K562 (cell line): ENCODE results near the gene IFT122. TPM values are rescaled to one million over a fixed set of nuclear protein-coding genes. Genes with fewer than 3 reads are reported as not detected.

Source experiments
- CSDE1 ChIP-seq, 2 experiments: fragments of 450-650 bp; IDR thresholded peaks; 2 replicates each; pipeline ENCODE4 v1.6.1; 2016; ENCODE audit warnings: mild to moderate bottlenecking in 1 of 2
- DMBX1 ChIP-seq: fragments of 250-450 bp; sonication (Bioruptor Pico); IDR thresholded peaks from 2 replicates; pipeline ENCODE4 v1.8.0; 2022; ENCODE audit warnings: inconsistent platforms, mild to moderate bottlenecking, moderate library complexity, borderline replicate concordance
- ELF1 ChIP-seq: fragments of 200-800 bp; sonication (Bioruptor generic); IDR thresholded peaks from 2 replicates; pipeline ENCODE4 v1.6.1; 2016; ENCODE audit warnings: missing genetic modification characterization, missing compliant biosample characterization
- ETS2 ChIP-seq: IDR thresholded peaks from 2 replicates; pipeline ENCODE4 v1.6.1; 2016; ENCODE audit warnings: borderline replicate concordance, missing genetic modification characterization, mild to moderate bottlenecking, moderate library complexity, missing compliant biosample characterization; ENCODE audit not compliant: poor library complexity, severe bottlenecking
- FOXJ3 ChIP-seq: sonication (generic); formaldehyde crosslinking; IDR thresholded peaks from 2 replicates; pipeline ENCODE4 v1.4.0; 2020; ENCODE audit warnings: mild to moderate bottlenecking, missing genetic modification reagents
- HEY1 ChIP-seq: fragments of 250-450 bp; sonication (Bioruptor Pico); IDR thresholded peaks from 2 replicates; pipeline ENCODE4 v1.5.0; 2020; ENCODE audit warnings: mild to moderate bottlenecking, moderate library complexity, borderline replicate concordance
- HMG20A ChIP-seq: fragments of 450-650 bp; formaldehyde crosslinking; conservative IDR thresholded peaks from 2 replicates; pipeline ENCODE4 v1.4.0; 2020; ENCODE audit warnings: mild to moderate bottlenecking, mixed read lengths
- PCBP1 ChIP-seq: fragments of 200-400 bp; formaldehyde crosslinking; IDR thresholded peaks from 2 replicates; pipeline ENCODE4 v1.6.1; 2018; ENCODE audit warnings: mild to moderate bottlenecking, low read depth, low read length; ENCODE audit not compliant: poor library complexity, severe bottlenecking
- RBFOX2 ChIP-seq: fragments of 200-400 bp; formaldehyde crosslinking; IDR thresholded peaks from 2 replicates; pipeline ENCODE4 v1.6.1; 2017; ENCODE audit warnings: low read depth, mild to moderate bottlenecking, low read length, moderate library complexity
- SMAD3 ChIP-seq: fragments of 450-650 bp; formaldehyde crosslinking; conservative IDR thresholded peaks from 2 replicates; pipeline ENCODE4 v1.4.0; 2020; ENCODE audit warnings: mild to moderate bottlenecking
- TARDBP ChIP-seq: fragments of 450-650 bp; IDR thresholded peaks from 2 replicates; pipeline ENCODE4 v1.6.1; 2016
- TCF7 ChIP-seq: sonication (generic); IDR thresholded peaks from 2 replicates; pipeline ENCODE4 v1.6.1; 2016; ENCODE audit warnings: antibody characterized with exemption, borderline replicate concordance
- ZNF175 ChIP-seq: fragments of 200-800 bp; sonication (Bioruptor generic); IDR thresholded peaks from 2 replicates; pipeline ENCODE4 v1.6.1; 2016; ENCODE audit warnings: low read depth, mild to moderate bottlenecking, missing genetic modification characterization, missing compliant biosample characterization
- ZNF263 ChIP-seq: sonication (generic); formaldehyde crosslinking; IDR thresholded peaks from 2 replicates; pipeline ENCODE4 v1.8.0; 2022; ENCODE audit warnings: mild to moderate bottlenecking, missing genetic modification reagents, borderline replicate concordance
- ZNF57 ChIP-seq: fragments of 450-650 bp; formaldehyde crosslinking; IDR thresholded peaks from 2 replicates; pipeline ENCODE4 v1.4.0; 2020; ENCODE audit warnings: mild to moderate bottlenecking, moderate library complexity
- ZNF584 ChIP-seq: fragments of 200-800 bp; sonication (Bioruptor generic); IDR thresholded peaks from 2 replicates; pipeline ENCODE4 v1.6.1; 2016; ENCODE audit warnings: low read depth, mild to moderate bottlenecking, missing genetic modification characterization, missing compliant biosample characterization
- ZNF780A ChIP-seq: fragments of 250-450 bp; sonication (Bioruptor Pico); IDR thresholded peaks from 2 replicates; pipeline ENCODE4 v1.5.0; 2021; ENCODE audit warnings: mild to moderate bottlenecking
- polyA plus RNA-seq, 8 experiments: library from polyadenylated mRNA; depleted of rRNA in 4 of 8; stranded (reverse) in 5 of 8; unstranded in 3 of 8; fragments of >200 nt; fragmentation: Nextera tagmentation in 2 of 8; fragmentation: Illumina TruSeq in 1 of 8; extraction: Ambion mirVana in 2 of 8; extraction: Trizol in 1 of 8; gene quantifications; 2 replicates each; pipeline versions ENCODE4 v1.2.1 to v1.2.3, GENCODE V29; 2011 to 2014; ENCODE audit warnings: inconsistent platforms in 1 of 8, missing spikeins in 1 of 8
- total RNA-seq, 7 experiments: library from RNA; depleted of rRNA in 6 of 7; stranded (reverse); fragments of >200 nt in 6 of 7; fragmentation: Illumina TruSeq in 2 of 7; extraction: Trizol in 2 of 7; gene quantifications; 2 replicates each; pipeline versions ENCODE4 v1.2.1 to v1.2.3, GENCODE V29; 2011 to 2021; ENCODE audit warnings: low replicate concordance in 1 of 7
- TF ChIP-seq, protein P1 (sequence below): fragments of 250-450 bp; sonication (Bioruptor Pico); IDR thresholded peaks from 2 replicates; pipeline ENCODE4 v1.8.0; 2022; ENCODE audit warnings: moderate library complexity, mild to moderate bottlenecking, inconsistent platforms
- TF ChIP-seq, protein P2 (sequence below): sonication (generic); IDR thresholded peaks from 2 replicates; pipeline ENCODE4 v1.6.1; 2016
- TF ChIP-seq, protein P3 (sequence below), 2 experiments: fragments of 250-450 bp in 1 of 2; fragments of 450-650 bp in 1 of 2; sonication (Bioruptor Pico) in 1 of 2; IDR thresholded peaks; 2 replicates each; pipeline versions ENCODE4 v1.6.1 to v1.8.0; 2016 to 2021; ENCODE audit warnings: mild to moderate bottlenecking in 2 of 2, moderate library complexity in 2 of 2, missing compliant biosample characterization in 1 of 2, missing genetic modification characterization in 1 of 2
- TF ChIP-seq, protein P4 (sequence below): sonication (generic); formaldehyde crosslinking; IDR thresholded peaks from 2 replicates; pipeline ENCODE4 v1.8.0; 2022; ENCODE audit warnings: mild to moderate bottlenecking, missing genetic modification reagents
- TF ChIP-seq, protein P5 (sequence below): fragments of 450-650 bp; IDR thresholded peaks from 2 replicates; pipeline ENCODE4 v1.6.1; 2016
- TF ChIP-seq, protein P6 (sequence below): fragments of 450-650 bp; IDR thresholded peaks from 2 replicates; pipeline ENCODE4 v1.6.1; 2016; ENCODE audit warnings: missing biosample characterization, missing genetic modification characterization

Gene IFT122
- total and polyA plus RNA-seq, 9 of the 15 experiments (the other 6 are each of a cell fraction or from before 2014, with no cell fraction given): 2.4 to 11.5 (median 7.7) TPM

DNA sequence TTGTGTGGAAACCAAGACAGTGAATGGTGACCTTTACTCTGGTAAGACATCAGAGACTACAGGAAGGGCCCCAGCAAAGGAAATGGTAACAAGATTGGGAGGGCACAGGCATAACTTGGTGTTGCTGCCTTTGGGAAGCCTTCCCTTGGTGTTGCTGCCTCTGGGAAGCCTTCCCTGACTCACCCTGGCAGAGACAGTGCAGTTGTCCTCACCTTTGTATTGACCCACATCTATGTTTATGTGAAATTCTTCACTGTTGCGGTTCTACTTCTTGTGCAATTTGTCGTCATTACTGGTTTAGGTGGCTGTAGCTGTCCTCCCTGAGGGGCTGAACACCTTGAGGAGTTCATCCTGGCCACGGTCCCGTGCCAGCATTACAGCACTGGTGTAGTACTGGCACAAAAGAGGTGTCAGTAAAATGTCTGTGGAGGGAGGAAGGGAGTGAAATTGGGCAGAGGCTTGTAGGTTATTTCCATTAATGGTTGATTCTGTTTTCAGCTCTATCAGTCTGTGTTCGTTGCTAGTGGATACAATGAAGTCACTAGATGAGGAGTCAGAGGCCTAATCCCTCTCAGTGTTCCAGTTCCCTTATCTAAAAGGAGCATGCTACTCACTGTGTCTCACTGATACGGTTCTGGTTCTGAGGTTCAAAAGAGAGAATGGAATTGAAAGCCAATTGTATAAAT lies 21.6 kb downstream of the IFT122 start (continued):
- TF ChIP-seq ETS2 (tag) (no peak), PCBP1 (no peak), ZNF57 (CRISPR knock-in tag) (no peak), SMAD3 (CRISPR knock-in tag) (no peak), ZNF584 (peak; percentile 53; the same call in 1 of the 2 replicates), ZNF780A (CRISPR knock-in tag) (no peak), RBFOX2 (no peak), ZNF263 (CRISPR knock-in tag) (no peak), HMG20A (CRISPR knock-in tag) (no peak), HEY1 (CRISPR knock-in tag) (no peak), DMBX1 (no peak), TARDBP (no peak; the same call in 1 of the 2 replicates), CSDE1 (IDR thresholded peaks at IDR 0.05) (peak in 1 of 2 experiments; percentile 73; a peak in 1 of 4 replicates), ZNF175 (CRISPR knock-in tag) (0 out of 2 replicates have a peak, but pooled peaks have one; percentile 38), FOXJ3 (CRISPR knock-in tag) (no peak), TCF7 (no peak), ELF1 (no peak)
- TF ChIP-seq, protein P1, sequence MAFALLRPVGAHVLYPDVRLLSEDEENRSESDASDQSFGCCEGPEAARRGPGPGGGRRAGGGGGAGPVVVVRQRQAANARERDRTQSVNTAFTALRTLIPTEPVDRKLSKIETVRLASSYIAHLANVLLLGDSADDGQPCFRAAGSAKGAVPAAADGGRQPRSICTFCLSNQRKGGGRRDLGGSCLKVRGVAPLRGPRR: no peak
- TF ChIP-seq, protein P2, sequence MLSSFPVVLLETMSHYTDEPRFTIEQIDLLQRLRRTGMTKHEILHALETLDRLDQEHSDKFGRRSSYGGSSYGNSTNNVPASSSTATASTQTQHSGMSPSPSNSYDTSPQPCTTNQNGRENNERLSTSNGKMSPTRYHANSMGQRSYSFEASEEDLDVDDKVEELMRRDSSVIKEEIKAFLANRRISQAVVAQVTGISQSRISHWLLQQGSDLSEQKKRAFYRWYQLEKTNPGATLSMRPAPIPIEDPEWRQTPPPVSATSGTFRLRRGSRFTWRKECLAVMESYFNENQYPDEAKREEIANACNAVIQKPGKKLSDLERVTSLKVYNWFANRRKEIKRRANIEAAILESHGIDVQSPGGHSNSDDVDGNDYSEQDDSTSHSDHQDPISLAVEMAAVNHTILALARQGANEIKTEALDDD: peak; percentile 34; the same call in 1 of the 2 replicates
- TF ChIP-seq, protein P3, sequence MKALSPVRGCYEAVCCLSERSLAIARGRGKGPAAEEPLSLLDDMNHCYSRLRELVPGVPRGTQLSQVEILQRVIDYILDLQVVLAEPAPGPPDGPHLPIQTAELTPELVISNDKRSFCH (CRISPR knock-in tag; IDR thresholded peaks at IDR 0.05): no peak
- TF ChIP-seq, protein P3 (tag; IDR thresholded peaks at IDR 0.05): 0 out of 2 replicates have a peak, but pooled peaks have one; percentile 59
- TF ChIP-seq, protein P4, sequence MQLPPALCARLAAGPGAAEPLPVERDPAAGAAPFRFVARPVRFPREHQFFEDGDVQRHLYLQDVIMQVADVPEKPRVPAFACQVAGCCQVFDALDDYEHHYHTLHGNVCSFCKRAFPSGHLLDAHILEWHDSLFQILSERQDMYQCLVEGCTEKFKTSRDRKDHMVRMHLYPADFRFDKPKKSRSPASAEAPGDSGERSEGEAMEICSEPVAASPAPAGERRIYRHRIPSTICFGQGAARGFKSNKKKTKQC (CRISPR knock-in tag): no peak
- TF ChIP-seq, protein P5, sequence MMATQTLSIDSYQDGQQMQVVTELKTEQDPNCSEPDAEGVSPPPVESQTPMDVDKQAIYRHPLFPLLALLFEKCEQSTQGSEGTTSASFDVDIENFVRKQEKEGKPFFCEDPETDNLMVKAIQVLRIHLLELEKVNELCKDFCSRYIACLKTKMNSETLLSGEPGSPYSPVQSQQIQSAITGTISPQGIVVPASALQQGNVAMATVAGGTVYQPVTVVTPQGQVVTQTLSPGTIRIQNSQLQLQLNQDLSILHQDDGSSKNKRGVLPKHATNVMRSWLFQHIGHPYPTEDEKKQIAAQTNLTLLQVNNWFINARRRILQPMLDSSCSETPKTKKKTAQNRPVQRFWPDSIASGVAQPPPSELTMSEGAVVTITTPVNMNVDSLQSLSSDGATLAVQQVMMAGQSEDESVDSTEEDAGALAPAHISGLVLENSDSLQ: peak; percentile 62; the same call in 1 of the 2 replicates
- TF ChIP-seq, protein P6, sequence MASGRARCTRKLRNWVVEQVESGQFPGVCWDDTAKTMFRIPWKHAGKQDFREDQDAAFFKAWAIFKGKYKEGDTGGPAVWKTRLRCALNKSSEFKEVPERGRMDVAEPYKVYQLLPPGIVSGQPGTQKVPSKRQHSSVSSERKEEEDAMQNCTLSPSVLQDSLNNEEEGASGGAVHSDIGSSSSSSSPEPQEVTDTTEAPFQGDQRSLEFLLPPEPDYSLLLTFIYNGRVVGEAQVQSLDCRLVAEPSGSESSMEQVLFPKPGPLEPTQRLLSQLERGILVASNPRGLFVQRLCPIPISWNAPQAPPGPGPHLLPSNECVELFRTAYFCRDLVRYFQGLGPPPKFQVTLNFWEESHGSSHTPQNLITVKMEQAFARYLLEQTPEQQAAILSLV (tag): no peak
